PFSK-1 (cell line): Measurements from ENCODE around the gene SRD5A1.

Experiments
- SIN3A ChIP-seq: IDR thresholded peaks from 2 replicates; pipeline ENCODE4 v1.6.1; 2012; ENCODE audit warnings: mild to moderate bottlenecking, low read length, moderate library complexity, borderline replicate concordance; ENCODE audit not compliant: insufficient read depth
- TF ChIP-seq, protein P1 (sequence below), 2 experiments: IDR thresholded peaks; 2 replicates each; pipeline versions ENCODE4 v1.6.1 to v1.8.0; 2011 to 2012; ENCODE audit warnings: low read depth in 2 of 2, low read length in 2 of 2, control low read depth in 1 of 2, inconsistent platforms in 1 of 2, mild to moderate bottlenecking in 1 of 2, moderate library complexity in 1 of 2; ENCODE audit not compliant: insufficient read depth in 1 of 2

DNA sequence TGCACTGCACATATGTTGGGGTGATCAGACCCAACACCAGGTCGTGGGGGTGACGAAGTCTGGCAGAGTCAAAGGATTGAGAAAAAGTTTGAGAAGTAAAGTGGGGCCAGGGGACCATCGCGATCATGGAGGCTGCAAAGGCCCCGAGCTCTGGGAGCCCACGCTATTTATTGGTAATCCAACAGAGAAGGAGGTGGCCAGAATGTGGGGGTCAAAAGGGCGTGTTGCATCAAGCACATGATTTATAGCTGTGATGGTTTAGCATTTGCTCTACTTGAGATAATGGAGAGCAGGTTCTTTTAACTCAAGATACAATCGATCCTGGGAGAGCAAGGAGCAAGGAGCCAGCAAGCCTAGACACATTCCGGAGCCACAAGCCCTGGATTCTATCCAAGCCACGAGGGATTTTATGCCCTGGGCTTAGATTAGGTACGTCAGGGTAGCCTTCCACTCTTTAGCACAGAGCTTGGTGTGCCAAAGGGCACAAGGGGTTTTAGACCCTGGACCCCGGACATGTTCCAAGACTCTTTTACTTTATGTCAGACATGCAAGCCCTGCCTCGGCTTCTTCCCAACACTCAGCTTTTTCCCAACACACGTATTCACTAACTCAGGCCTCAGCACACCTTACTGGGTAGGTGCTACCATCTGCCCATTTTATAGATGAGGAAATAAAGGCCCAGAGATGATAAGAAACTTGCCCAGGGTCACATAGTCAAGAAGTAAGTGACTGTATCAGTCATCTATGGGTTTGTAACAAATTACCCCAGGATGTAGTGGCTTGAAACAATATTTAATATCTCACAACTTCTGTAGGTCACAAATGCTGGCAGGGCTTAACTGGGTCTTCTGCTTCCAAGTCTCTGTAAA, 39.9 kb upstream of the SRD5A1 start:
- TF ChIP-seq, protein P1, sequence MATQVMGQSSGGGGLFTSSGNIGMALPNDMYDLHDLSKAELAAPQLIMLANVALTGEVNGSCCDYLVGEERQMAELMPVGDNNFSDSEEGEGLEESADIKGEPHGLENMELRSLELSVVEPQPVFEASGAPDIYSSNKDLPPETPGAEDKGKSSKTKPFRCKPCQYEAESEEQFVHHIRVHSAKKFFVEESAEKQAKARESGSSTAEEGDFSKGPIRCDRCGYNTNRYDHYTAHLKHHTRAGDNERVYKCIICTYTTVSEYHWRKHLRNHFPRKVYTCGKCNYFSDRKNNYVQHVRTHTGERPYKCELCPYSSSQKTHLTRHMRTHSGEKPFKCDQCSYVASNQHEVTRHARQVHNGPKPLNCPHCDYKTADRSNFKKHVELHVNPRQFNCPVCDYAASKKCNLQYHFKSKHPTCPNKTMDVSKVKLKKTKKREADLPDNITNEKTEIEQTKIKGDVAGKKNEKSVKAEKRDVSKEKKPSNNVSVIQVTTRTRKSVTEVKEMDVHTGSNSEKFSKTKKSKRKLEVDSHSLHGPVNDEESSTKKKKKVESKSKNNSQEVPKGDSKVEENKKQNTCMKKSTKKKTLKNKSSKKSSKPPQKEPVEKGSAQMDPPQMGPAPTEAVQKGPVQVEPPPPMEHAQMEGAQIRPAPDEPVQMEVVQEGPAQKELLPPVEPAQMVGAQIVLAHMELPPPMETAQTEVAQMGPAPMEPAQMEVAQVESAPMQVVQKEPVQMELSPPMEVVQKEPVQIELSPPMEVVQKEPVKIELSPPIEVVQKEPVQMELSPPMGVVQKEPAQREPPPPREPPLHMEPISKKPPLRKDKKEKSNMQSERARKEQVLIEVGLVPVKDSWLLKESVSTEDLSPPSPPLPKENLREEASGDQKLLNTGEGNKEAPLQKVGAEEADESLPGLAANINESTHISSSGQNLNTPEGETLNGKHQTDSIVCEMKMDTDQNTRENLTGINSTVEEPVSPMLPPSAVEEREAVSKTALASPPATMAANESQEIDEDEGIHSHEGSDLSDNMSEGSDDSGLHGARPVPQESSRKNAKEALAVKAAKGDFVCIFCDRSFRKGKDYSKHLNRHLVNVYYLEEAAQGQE (IDR thresholded peaks at IDR 0.05; ENCODE audit: insufficient read depth in 1 of 2, low read depth in 2 of 2, low read length in 2 of 2) = no peak
- TF ChIP-seq SIN3A = no peak
